T-helper 1 cell treated with Interleukin-12 subunit alpha and Interleukin-12 subunit beta and Interleukin-4 antibody, amounts not matched to agents 30 ng/mL and 1 ng/mL, for 36 hours (primary cell): ENCODE results near the gene CLSTN2. TPM values are rescaled to one million over a fixed set of nuclear protein-coding genes. Genes with fewer than 3 reads are reported as not detected.

Experiments used
- intact Hi-C: fragments of 100-400 bp; cut with micrococcal nuclease; formaldehyde crosslinking; loops from one replicate; pipeline ENCODE4 v1.15.1; 2024
- total RNA-seq: library from RNA; stranded (reverse); gene quantifications from 2 replicates; pipeline ENCODE4 v1.2.3, GENCODE V29; 2022

CLSTN2 gene
- total RNA-seq, 1 donor from 2014 or later: 0.05 TPM

DNA sequence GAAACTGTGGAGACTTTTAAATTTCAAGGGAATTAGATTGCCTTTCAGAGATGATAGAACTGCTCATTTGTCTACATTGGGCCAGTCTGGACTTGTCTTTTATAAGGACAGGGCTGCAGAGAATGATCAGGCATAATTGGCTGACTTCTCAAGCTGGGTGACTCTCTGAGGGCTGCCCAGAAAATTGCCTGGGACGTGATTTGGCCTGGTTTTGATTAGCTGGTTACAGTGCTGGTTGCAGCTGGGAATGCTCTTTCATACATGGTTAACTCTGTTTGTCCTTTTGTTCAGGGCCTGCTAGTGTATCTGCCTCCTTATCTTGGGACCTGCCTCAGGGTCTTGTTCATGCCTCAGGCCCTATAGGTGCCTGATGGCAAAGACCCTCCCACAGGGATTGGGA lies 245.6 kb downstream of the CLSTN2 start:
- intact Hi-C loops: no loop called here

DNA sequence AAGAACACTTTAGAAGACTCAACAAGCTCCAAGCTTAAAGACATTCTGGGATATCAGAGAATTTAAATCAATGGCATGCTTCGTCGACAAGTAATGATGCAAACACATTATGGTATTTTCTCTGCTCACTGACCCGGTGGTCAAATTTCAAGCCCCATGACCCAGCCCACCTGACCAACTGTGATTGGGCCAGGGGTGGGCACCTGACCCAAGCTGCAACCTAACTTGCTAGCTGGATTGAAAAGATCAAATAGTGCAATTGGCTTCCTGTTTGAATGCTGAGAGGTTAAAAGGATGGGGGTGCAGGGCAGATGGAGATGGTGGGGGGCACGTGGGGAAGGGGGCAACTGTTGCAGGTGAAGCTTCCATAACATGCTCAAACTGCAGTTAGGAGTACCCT lies 250.4 kb downstream of the CLSTN2 start:
- intact Hi-C loops: no loop called here

DNA sequence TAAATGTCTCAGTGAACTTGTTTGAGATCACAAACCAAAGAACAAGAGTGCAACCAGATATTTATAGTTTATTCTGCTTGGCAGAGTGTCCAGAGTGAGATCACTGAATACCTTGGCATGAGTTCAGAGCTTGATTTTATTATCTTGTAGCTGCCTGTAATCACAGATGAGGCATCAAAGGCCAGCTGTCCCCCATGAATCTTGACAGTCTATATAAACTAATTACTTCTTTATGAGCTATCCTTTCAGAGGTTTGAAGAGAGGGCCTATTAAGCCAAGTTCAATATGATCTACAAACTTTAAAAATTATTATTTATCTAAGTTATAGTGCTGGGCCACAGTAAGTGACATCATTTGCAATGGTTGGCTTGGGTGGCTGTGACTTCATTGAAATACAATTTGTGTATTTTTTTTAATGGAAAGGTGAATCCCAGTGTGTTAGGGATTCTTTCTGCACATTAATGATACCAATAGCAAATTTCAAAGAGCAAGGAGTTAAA lies 251.5 kb downstream of the CLSTN2 start:
- intact Hi-C loops: no loop called here

DNA sequence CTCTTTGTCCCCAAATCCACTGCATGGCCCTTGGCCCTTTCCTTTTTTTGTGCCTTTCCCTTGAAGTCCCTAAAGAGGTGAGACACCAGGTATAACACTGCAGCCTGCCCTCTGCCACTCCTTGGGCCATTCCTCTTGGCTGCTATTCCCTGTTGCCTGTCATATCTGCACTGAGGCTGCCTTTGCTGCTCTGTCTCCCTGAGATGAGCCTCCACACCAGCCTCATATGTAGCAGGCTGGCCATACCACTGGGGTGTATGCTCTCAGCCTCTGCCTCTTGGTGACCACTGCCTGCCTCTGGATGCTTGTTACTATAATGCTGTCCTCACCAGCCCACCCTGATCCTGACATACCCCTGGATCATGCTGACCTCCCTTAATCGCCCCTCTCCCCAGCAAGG lies 252.0 kb downstream of the CLSTN2 start:
- intact Hi-C loops: no loop called here

DNA sequence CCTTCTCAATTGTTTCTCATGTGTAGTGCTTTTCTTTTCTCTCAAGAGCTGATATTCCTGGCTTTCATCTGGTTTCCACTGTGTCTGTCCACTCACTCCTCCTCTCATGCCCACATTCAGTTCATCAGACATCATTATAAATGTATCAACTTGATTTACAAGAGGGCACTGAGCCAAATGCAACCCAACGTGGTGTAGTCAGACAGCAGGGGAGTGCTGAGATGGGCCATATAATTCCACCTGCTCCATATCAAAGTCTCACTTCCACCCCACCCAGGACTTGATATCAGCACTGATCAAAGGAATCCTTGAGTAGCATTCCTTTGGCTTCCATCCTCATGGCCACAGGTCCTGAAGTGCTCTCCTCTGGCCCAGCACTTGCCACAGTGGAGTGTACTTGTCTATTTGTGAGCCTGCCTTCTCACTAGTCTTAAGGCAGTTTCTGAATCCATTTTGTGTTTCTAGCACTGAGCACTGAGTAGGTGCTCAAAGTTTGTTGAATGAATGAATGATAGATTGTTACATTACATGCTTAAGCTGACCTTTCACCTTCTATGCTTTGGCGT lies 252.8 kb downstream of the CLSTN2 start:
- intact Hi-C loops: no loop called here

DNA sequence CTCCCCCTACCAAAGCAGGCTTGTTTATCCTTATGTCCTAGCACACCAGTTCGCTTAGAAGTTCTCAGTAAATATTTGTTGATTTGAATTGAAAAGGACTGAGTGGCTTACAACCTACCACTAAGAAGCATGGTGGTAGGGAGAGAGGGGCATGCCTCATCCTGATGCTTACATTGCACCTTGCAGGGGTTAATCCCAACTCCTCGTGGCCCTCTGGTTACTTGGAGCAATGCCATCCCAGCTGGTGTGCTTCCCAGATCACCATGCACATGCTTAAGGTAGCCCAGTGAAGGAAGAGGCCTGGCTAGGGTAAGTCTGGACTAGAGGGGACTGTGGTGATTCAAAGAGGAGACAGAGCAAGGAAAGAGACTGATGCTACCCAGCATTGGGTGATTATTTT lies 253.3 kb downstream of the CLSTN2 start:
- intact Hi-C loops: no loop called here

DNA sequence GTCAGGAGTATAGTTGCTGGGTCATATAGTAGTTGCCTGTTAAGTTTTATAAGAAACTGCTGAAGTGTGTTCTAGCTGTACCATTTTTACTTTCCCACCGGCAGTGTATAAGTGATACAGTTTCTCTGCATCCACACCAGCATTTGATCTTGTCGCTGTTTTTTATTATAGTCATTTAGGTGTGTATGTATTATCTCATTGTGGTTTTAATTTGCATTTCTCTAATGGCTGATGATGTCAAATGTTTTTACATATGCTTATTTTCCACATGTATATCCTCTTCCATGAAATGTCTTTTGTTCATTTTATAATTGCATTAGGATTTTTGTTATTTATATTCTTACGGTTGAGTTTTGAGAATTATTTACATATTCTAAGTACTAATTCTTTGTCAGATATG lies 254.3 kb downstream of the CLSTN2 start:
- intact Hi-C loops: no loop called here

DNA sequence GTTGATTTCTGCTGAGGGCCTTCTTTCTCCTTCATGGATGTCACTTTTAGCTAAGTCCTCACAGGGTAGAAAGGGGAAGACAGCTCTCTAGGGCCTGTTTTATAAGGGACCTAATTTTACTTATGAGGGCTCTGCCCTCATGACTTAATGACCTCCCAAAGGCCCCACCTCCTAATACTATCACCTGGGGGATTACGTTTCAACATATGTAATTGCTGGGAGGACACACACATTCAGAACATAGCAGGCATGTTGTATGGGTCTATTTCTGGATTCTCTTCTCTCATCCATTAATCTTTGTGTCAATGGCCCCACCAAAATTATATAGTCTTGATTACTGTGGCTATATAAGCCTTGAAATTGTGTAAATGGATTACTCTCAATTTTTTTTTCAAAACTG lies 255.0 kb downstream of the CLSTN2 start:
- intact Hi-C loops: no loop called here

DNA sequence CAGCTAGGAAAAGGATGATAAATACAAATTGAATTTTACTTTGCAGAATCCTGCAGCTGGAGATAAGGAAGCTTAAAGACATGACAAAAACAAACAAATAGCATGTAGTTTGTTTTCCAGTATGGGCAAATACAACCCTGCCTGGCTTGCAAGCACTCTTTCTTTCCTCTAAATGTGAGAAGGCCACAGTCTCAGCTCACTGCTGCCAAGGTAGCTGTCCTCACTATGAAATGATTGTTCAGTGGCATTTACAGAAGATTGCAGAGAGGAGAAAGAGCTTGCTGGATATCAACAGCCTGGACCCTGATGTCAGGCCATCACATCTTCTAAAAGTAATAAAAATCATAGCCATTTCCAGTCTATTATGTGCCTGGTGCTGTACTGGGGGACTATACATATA lies 262.0 kb downstream of the CLSTN2 start:
- intact Hi-C loops: no loop called here

DNA sequence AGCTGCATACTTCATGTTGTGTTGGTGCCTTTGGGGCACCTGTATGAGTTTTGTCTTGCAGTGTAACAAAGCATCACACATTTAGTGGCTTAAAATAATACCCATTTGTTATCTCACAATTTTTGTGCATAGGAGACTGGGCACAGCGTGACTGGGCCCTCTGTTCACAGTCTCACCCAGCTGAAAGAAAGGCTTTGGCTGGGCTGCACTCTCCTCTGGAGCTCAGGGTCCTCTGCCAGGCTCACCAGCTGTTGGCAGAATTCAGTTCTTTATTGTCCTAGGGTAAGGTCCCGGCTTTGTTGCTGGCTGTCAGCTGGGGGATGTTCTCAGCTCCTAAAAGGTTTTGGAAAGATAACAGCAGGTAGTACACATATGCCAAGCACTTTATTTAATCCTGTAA lies 263.3 kb downstream of the CLSTN2 start:
- intact Hi-C loops: no loop called here

DNA sequence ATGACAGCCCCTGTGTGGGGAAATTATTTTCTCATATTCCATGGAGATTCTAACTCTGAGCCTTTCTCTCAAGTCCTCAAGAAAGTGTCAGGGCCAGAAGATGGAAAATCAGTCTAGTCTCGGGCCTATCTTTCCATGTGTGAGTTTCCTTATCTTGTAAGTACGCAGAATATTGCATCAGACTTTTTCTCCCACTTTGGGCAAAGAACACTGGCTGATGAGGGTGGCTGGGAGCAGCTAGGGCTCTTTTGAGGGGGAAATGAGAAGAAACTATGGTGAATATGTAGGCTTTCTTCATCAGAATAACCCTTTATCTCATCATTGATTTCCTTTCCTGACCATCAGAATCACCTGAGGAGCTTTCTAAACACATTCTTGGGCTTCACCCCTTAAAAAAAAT lies 264.0 kb downstream of the CLSTN2 start:
- intact Hi-C loops: no loop called here

DNA sequence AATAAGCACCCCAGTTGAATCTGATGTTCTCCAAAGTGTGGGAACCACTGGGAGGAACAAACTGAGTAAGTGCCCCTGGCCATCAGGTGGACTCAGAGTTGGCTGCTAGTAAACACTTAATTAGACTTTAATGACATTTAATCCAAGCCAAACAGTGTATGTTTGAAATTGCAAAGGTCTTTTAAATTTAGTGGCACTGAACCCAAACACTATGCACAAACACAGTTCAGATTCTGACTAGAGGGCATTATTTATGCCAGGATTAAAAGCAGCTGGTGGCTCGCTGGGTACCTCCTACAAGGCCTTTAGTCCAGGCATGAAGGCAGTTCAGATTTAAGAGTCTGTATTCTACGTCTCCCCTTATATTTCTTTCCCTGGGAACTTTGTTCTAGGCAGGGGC lies 264.8 kb downstream of the CLSTN2 start:
- intact Hi-C loops: no loop called here

DNA sequence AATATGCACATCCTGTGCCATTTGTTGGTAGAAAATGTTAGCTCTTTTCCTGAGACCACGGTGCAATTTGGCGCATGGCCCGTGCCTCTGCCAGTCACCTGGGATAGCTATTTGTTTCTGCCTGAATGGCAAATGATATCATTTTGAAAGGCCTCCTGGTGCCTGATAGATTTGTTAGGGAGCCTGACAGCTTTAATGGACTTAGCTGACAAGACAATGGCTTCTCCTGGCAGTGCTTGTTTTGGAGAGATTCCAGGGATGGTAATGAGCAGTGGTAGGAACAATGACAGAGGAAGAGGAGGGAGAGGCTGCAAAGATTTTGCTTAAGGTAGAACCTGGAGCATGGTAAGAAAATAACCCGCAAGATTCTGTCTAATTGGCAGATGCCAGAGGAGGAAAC lies 268.5 kb downstream of the CLSTN2 start:
- intact Hi-C loops: no loop called here

DNA sequence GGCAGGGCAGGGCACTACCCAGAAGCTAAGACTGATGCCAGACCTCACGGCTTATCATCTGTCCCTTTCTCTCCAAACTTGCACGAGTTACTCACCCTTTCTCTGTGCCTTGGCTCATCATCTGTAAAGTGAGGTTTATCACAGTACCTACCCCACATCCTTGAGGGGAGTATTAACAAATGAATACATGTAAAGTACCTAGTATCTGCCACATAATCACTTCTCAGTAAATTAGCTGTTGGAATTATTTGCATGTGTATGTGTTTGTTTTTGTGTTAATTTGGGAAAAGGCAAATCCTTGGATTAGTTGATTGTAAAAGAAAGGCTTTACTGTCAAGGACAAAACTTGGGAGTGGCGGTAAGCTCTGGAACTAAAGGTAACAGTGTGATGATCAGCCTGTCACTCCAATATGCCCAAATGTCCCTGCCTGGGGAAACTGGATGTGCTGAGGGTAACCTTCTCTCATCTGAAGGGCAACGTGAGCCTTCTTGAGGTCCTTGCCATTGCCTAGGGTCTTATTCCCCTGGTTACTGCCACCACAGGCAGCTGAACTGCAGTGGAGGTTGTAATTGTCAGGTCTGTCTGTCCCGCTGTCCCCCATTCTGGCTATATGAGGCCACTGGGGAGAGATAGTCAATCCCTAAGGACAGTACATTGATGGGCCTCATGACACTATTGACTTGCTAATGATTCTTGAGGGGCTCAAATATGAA lies 269.4 kb downstream of the CLSTN2 start:
- intact Hi-C loops: no loop called here

DNA sequence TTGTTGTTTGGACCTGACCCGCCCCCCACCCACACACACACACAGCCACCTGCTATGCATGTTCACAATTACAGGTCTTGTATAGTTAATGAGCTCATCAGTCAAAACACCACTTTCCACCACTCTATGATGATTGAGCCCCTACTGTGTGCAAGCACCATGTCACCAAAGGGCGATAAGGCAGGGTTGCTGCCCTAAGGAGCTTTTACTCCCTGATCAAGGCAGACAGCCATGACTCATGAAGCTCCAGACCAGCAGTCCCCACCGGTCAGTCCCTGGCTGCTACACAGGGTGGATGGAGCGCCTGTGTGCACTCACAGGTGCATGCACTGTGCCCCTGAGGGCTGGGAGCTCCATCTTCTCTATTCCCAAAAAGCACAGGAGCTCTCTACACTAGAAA lies 270.6 kb downstream of the CLSTN2 start:
- intact Hi-C loops: no loop called here

DNA sequence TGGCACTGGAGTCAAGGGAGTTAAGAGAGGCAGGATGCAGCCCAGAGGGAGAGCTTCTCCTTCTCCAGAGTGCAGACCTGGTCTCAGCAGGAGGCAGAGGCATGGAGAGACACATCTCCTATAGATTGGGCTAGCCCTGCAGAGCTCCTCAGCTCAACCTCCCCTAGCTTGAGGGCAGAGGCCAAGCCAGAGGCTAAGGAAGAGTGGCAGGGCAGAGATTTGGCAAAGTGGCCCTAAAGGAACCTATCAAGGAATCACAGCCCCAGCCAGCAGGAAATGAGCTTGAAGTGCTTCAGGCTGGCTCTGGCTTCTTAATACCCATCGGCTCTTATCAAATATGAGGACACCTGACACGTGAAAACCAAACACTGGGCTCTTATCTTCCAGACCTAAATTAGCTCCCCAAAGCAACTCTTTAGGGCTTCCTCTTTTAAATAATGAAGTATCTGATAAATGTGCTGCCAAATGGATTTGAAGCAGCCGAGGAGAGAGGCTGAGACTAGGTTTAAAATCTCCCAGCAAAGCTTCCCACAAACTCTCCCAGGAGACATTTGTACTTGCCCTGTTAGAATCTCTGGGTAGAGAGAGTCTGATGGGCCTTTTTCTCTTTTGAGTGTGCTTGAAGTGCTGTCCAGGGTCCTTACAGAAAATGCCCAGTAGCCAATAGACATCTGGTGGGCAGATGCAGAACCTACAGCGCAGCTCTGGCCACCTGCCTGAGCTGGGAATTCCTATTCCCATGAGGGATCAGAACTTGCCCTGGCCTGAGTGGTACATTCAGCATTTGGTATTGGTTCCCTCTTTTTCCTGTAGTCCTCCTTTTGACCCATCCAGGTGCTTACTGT lies 271.4 kb downstream of the CLSTN2 start:
- intact Hi-C loops: no loop called here

DNA sequence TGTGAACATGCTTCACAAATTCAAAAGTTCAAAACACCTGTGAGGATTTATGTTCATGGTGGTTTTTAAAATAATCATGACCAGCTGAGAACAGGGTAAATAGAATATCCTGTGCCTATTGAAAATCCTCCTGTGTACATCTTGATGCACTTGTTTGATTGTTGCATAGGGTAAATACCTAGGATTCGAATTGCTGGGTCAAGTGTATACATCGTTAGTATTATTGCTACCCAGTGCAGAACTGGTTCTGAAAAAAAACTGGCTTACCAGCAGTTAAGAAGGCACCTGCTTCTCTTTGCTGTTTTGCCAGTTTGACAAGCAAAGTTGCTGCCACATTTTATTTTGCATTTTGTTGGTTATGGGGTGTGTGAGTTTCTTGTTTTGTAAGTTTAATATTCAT lies 272.6 kb downstream of the CLSTN2 start:
- intact Hi-C loops: no loop called here

DNA sequence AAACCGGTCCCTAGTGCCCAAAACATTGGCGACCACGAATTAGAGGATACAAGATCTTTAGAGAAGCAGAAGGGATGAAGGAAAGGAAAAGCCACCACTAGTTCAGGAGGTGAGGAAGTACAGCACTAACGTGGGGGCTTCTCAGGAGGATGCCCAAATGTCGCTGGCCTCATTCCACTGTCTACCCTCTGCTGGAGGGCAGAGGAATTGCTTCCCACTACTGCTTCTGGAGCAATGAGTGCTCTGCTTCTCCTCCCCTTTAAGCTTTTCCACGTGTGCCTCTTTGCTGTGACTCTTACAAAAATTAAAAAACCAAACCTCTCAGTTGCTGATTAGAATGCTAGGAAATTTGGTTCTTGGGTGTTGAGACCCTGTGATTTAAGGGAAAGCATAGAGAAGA lies 281.3 kb downstream of the CLSTN2 start:
- intact Hi-C loops: no loop called here

DNA sequence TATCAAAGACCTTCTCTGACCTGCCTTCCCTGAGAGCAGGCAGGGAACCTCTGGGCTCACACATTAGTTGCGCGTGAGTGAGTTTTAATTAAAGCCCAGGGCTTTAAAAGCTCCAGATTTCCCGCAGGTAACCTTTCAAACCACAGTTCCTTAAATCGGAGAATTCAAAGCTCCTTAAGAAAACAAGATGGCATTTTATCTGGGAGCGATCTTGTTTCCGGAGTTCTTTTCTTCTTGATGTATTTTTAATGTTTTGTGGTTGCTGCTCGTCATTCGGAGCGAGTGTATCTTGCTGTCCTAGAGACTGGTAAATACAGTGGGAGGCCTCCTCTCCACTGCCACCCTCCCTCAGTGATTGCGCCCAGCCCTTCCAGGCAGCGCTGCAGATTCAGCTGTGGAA lies 284.3 kb downstream of the CLSTN2 start:
- intact Hi-C loops: no loop called here

DNA sequence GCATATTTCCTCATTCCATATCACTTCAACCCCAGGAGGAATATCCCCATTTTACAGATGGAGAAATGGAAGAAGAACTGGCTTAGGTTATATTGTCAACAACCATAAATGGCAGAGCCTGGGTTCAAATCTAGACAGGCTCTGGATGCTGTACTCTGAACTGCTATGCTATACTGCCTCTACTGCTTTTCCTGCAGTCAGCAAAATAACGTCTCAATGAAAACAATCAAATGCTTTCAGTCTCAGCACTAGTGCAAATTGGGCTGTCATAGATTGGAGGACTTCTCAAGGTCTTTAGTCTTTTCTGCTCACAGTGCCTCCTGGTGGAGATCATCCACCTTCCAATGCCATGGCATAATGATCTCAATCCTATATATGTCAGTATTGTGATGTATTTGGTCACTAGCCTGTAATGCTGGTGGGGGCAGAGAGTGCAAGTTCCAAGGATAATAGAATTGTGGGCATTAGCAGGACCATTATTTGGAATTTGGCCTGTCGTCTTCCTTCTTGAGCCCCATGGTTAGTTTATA lies 285.0 kb downstream of the CLSTN2 start:
- intact Hi-C loops: no loop called here

DNA sequence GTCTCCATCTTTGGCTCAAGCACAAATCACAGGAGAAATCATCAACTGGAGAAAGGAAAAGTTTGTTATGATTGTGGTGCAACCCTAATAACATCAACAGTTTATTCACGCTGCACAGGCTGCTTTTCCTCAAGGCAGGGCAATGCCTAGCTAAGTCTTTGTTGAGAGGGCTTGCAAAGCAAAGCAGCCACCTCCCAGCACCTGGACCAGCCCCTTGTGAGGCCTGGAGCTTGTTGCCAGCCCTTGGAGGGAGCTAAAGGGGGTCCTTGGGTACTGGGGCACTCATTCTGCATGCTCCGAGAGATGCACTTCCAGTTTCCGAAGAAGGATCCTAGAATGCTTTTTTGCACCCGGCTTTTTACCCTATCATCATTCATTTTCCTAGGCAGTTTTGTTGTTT lies 288.2 kb downstream of the CLSTN2 start:
- intact Hi-C loops: no loop called here

DNA sequence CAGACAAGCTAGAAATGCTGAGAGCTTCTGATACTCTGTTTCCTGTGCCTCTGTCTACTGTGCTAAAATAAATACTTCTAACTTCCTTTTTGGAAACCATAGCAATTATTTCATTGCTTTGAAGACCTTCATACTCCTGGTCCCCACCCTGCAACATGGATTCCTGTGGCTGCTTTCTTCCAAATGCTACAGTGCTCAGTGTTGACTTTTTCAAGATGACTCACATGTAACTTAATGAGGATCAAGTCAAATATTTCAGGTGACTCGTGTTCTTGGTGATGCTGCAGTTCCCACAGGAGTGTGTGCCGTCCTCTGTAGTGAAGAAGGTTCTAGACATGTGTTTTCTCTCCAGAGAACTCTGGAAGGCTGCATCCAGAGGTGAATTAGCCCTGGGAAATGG lies 288.6 kb downstream of the CLSTN2 start:
- intact Hi-C loops: no loop called here
